Measurements from ENCODE around the gene COMMD1. TPM values are rescaled to one million over a fixed set of nuclear protein-coding genes. Genes with fewer than 3 reads are reported as not detected.

Gene COMMD1
- total RNA-seq, 6 donors from 2014 or later = 27.0 to 59.7 (median 35.6) TPM

DNA sequence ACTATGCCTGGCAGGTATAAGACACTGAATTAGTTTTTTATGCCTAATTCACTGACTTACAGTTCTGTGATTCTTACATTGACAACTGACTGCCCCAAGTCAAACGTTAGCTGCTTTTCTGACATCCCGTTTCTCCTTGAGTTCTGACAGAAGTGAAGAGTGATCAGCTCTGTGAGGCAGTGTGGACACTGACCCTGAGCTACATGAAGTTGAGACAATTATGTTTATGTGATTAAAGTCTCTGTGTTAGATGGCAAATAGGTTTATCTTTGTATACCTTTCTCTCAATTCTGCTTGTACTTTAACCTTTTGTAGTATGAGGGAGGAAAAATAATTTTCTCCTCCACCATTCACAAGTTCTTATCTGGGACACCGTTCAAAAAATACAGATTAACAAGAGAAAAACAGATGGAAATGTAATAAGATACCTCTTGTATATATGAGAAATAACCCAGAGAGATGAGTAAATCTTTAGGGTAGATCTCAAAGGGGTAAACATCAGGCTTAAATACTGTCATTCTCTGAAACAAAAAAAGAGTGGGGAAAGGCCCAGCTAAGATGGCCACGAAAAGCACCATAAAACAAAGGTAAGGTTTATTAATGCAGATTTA, 205.0 kb downstream of the COMMD1 start:
- no peaks in the 10 kb centered on the region for H3K36me3 ChIP-seq
- no peak for ATAC-seq (ENCODE audit: low FRiP score in 2 of 2)
- no peak overlapping the region for H3K27ac ChIP-seq
- no peaks in the 10 kb centered on the region for H3K27me3 ChIP-seq
- no peaks in the 10 kb centered on the region for H3K9me3 ChIP-seq
- DNase-seq = no peak
- WGBS, 2 donors = 88% methylated on average over 4 of the region's 4 CpGs
- TF ChIP-seq POLR2A (IDR thresholded peaks at IDR 0.05) = no peak
- TF ChIP-seq, protein P1, sequence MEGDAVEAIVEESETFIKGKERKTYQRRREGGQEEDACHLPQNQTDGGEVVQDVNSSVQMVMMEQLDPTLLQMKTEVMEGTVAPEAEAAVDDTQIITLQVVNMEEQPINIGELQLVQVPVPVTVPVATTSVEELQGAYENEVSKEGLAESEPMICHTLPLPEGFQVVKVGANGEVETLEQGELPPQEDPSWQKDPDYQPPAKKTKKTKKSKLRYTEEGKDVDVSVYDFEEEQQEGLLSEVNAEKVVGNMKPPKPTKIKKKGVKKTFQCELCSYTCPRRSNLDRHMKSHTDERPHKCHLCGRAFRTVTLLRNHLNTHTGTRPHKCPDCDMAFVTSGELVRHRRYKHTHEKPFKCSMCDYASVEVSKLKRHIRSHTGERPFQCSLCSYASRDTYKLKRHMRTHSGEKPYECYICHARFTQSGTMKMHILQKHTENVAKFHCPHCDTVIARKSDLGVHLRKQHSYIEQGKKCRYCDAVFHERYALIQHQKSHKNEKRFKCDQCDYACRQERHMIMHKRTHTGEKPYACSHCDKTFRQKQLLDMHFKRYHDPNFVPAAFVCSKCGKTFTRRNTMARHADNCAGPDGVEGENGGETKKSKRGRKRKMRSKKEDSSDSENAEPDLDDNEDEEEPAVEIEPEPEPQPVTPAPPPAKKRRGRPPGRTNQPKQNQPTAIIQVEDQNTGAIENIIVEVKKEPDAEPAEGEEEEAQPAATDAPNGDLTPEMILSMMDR (IDR thresholded peaks at IDR 0.05) = no peak
- no peak for TF ChIP-seq EP300 (IDR thresholded peaks at IDR 0.05)
- no peak for TF ChIP-seq POLR2AphosphoS5 (IDR thresholded peaks at IDR 0.05)
- H3K4me3 ChIP-seq = no peak overlapping the region
- peaks cover 0 to 6% (median 2%) of the 10 kb centered on the region in 4 donors for H3K4me1 ChIP-seq

DNA sequence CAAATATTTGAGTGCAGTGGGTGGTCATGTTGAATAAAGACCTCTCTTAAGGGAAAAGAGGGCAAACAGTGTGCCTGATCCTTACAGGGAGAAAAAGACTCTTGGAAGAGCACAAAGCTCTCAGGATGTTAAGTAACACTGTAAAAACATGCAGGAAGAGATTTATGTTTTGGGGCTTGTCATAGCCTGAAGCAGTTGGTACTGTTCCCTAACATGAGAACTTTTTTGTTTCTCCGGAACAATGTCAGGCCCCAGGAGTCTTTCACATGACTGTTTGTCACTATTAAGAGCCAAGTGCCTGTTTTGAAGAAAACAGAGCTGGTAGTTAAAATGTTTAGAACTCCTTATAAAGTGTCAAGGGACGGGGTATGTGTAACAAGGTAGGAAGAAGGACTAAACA, 206.7 kb downstream of the COMMD1 start:
- Histone ChIP-seq H3K4me1 (peaks cover 0 to 6% (median 2%) of the 10 kb centered on the region in 4 donors), H3K27me3 (no peaks in the 10 kb centered on the region), H3K4me3 (no peak overlapping the region), H3K9me3 (no peaks in the 10 kb centered on the region), H3K36me3 (no peaks in the 10 kb centered on the region), H3K27ac (peak overlapping the region in 1 of 4 donors; percentile 12)
- ATAC-seq (ENCODE audit: low FRiP score in 2 of 2) (no peak), DNase-seq (no peak)
- no peak for TF ChIP-seq EP300 (IDR thresholded peaks at IDR 0.05)
- TF ChIP-seq POLR2A (IDR thresholded peaks at IDR 0.05) = no peak
- TF ChIP-seq POLR2AphosphoS5 (IDR thresholded peaks at IDR 0.05) = no peak
- TF ChIP-seq, protein P1 (IDR thresholded peaks at IDR 0.05) = no peak
- 60 to 68% methylated on average over 2 of the region's 2 CpGs for WGBS, 2 donors

DNA sequence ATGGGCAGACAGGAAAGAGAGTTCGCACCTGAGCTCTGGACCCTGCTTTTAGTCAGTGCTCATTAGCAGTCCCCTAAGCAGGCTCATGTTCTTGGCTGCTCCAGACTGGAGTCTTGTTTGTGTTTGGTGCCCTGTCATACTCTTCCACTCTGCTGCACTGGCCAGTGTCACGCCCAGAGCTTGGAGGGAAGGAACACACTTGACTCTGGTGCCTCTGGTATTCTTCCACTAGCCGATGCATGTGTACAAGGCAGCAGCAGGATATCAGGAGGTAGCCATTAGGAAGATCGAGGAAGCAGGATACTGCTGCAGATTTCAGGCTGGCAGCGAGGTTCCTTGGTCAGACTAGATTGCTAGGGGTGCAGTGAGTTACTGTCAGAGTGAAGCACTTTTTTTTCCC, 209.1 kb downstream of the COMMD1 start:
- 68 to 77% methylated on average over 5 of the region's 5 CpGs for WGBS, 2 donors

DNA sequence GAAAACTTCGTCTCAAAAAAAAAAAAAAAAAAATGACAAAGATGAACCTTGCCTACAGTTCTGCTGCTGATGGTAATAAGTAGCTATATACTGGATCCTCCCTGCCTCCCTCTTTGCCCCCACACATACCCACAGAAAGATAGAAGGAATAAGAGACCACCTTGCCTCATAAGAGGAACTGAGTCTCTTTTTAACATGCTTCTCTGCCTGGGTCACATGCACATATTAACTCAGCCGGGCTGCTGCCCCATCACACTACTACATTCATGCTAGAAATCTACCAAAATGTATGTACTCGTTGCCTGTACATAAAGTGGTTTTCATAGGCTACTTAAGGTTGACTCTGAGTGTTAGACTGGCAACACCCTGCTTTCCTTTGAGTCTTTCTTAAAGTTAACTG, 211.5 kb downstream of the COMMD1 start:
- no peak overlapping the region for H3K4me3 ChIP-seq
- WGBS, 2 donors = 75 to 79% methylated on average over 3 of the region's 3 CpGs
- H3K4me1 ChIP-seq = peaks cover 0 to 4% (median 2%) of the 10 kb centered on the region in 4 donors
- no peaks in the 10 kb centered on the region for H3K36me3 ChIP-seq
- no peak overlapping the region for H3K27ac ChIP-seq
- ATAC-seq (ENCODE audit: low FRiP score in 2 of 2) = no peak
- H3K9me3 ChIP-seq = no peaks in the 10 kb centered on the region
- no peaks in the 10 kb centered on the region for H3K27me3 ChIP-seq
- TF ChIP-seq EP300 (IDR thresholded peaks at IDR 0.05) = no peak
- no peak for TF ChIP-seq POLR2A (IDR thresholded peaks at IDR 0.05)
- TF ChIP-seq, protein P1 (IDR thresholded peaks at IDR 0.05) = no peak
- no peak for TF ChIP-seq POLR2AphosphoS5 (IDR thresholded peaks at IDR 0.05)
- no peak for DNase-seq

More for the DNA sequence above, 209.1 kb downstream of the COMMD1 start:
- H3K9me3 ChIP-seq = no peaks in the 10 kb centered on the region
- H3K27me3 ChIP-seq = no peaks in the 10 kb centered on the region
- peaks cover 0 to 6% (median 2%) of the 10 kb centered on the region in 4 donors for H3K4me1 ChIP-seq
- H3K36me3 ChIP-seq = no peaks in the 10 kb centered on the region
- H3K4me3 ChIP-seq = no peak overlapping the region
- no peak overlapping the region for H3K27ac ChIP-seq
- no peak for ATAC-seq (ENCODE audit: low FRiP score in 2 of 2)
- peak in 1 of 2 donors; percentile 54 for DNase-seq
- TF ChIP-seq, protein P1 (IDR thresholded peaks at IDR 0.05) = no peak
- no peak for TF ChIP-seq POLR2AphosphoS5 (IDR thresholded peaks at IDR 0.05)
- TF ChIP-seq POLR2A (IDR thresholded peaks at IDR 0.05) = no peak
- TF ChIP-seq EP300 (IDR thresholded peaks at IDR 0.05) = no peak

DNA sequence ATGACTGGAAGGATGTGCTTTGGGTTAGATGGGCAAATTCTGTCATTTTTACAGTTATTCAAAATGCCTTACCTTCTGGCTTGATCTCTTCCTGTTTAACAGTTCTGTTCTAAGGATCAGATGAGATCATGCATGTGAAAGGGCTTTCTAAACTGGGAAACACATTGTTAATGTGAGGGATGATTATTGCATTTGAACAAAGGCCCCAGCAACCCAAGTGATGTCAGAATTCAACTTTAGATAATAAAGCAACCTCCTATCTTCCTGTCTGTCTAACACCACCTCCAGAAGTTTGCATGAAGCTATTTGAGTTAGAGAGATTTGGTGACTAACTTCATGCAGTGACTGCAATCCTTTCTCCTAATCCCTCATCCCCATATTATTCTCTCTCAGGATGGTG, 212.7 kb downstream of the COMMD1 start:
- no peaks in the 10 kb centered on the region for H3K27me3 ChIP-seq
- TF ChIP-seq POLR2A (IDR thresholded peaks at IDR 0.05) = no peak
- TF ChIP-seq POLR2AphosphoS5 (IDR thresholded peaks at IDR 0.05) = no peak
- TF ChIP-seq, protein P1 (IDR thresholded peaks at IDR 0.05) = no peak
- no peak for TF ChIP-seq EP300 (IDR thresholded peaks at IDR 0.05)

More for the DNA sequence above, 212.7 kb downstream of the COMMD1 start:
- Histone ChIP-seq H3K36me3 (no peaks in the 10 kb centered on the region), H3K4me1 (no peaks in the 10 kb centered on the region), H3K9me3 (no peaks in the 10 kb centered on the region), H3K4me3 (no peak overlapping the region), H3K27ac (no peak overlapping the region)
- DNase-seq = no peak
- ATAC-seq (ENCODE audit: low FRiP score in 2 of 2) = no peak
